Measurements from ENCODE around the gene SPTBN1.

The SPTBN1 gene

GRCh38 chr2:54545702-54546450, 89.7 kb downstream of the SPTBN1 start:
- DNase-seq: no peak
- CTCF ChIA-PET: no interaction called here

GRCh38 chr2:54546518-54546917, 90.4 kb downstream of the SPTBN1 start:
- H3K4me3 Mint-ChIP-seq: no peak overlapping the region
- peaks cover 9% of the 10 kb centered on the region for H3K27me3 Mint-ChIP-seq
- CTCF ChIA-PET: interaction anchor here (2.3 kb wide), 1 partner anchor 12 kb away, joined by 6 read pairs; no protein-coding TSS in a partner anchor
- no peak for DNase-seq
- H3K4me1 Mint-ChIP-seq: peaks cover 14% of the 10 kb centered on the region
- no peaks in the 10 kb centered on the region for H3K36me3 Mint-ChIP-seq
- peaks cover 1% of the 10 kb centered on the region for H3K9me3 Mint-ChIP-seq
- H3K27ac Mint-ChIP-seq: no peak overlapping the region

More at GRCh38 chr2:54545702-54546450, 89.7 kb downstream of the SPTBN1 start:
- H3K9me3 Mint-ChIP-seq: peaks cover 1% of the 10 kb centered on the region
- no peaks in the 10 kb centered on the region for H3K36me3 Mint-ChIP-seq
- H3K4me3 Mint-ChIP-seq: no peak overlapping the region
- H3K27ac Mint-ChIP-seq: no peak overlapping the region
- peaks cover 9% of the 10 kb centered on the region for H3K27me3 Mint-ChIP-seq
- H3K4me1 Mint-ChIP-seq: peaks cover 12% of the 10 kb centered on the region

GRCh38 chr2:54546923-54547720, 91.0 kb downstream of the SPTBN1 start:
- no peak for DNase-seq
- Mint-ChIP-seq H3K27ac (no peak overlapping the region), H3K4me3 (no peak overlapping the region), H3K9me3 (peaks cover 1% of the 10 kb centered on the region), H3K4me1 (peaks cover 14% of the 10 kb centered on the region), H3K27me3 (peaks cover 9% of the 10 kb centered on the region), H3K36me3 (no peaks in the 10 kb centered on the region)
- CTCF ChIA-PET: interaction anchor here (0.9 to 2.3 kb wide), 2 partner anchors 12 to 163 kb away, joined by 3 to 6 read pairs; no protein-coding TSS in a partner anchor

GRCh38 chr2:54549430-54549829, 93.3 kb downstream of the SPTBN1 start:
- DNase-seq: no peak
- no peak overlapping the region for H3K27ac Mint-ChIP-seq
- H3K9me3 Mint-ChIP-seq: peaks cover 1% of the 10 kb centered on the region
- CTCF ChIA-PET: interaction anchor here (1.6 kb wide), 1 partner anchor 116 kb away, joined by 4 read pairs; no protein-coding TSS in a partner anchor
- H3K4me1 Mint-ChIP-seq: peaks cover 20% of the 10 kb centered on the region
- peaks cover 9% of the 10 kb centered on the region for H3K27me3 Mint-ChIP-seq
- no peak overlapping the region for H3K4me3 Mint-ChIP-seq
- no peaks in the 10 kb centered on the region for H3K36me3 Mint-ChIP-seq

- no peak for DNase-seq
- CTCF ChIA-PET: interaction anchor here (1.7 kb wide), 1 partner anchor 55 kb away, joined by 3 read pairs; no protein-coding TSS in a partner anchor
- no peak overlapping the region for H3K4me3 Mint-ChIP-seq
- no peaks in the 10 kb centered on the region for H3K36me3 Mint-ChIP-seq
- H3K4me1 Mint-ChIP-seq: peaks cover 20% of the 10 kb centered on the region
- H3K27ac Mint-ChIP-seq: no peak overlapping the region
- peaks cover 9% of the 10 kb centered on the region for H3K27me3 Mint-ChIP-seq
- H3K9me3 Mint-ChIP-seq: peaks cover under 1% of the 10 kb centered on the region
Measured at GRCh38 chr2:54549917-54550518, 93.9 kb downstream of the SPTBN1 start.

GRCh38 chr2:54550547-54550946, 94.4 kb downstream of the SPTBN1 start:
- Mint-ChIP-seq H3K27me3 (peaks cover 13% of the 10 kb centered on the region), H3K4me3 (no peak overlapping the region), H3K27ac (no peak overlapping the region), H3K36me3 (no peaks in the 10 kb centered on the region), H3K4me1 (peaks cover 24% of the 10 kb centered on the region), H3K9me3 (no peaks in the 10 kb centered on the region)
- CTCF ChIA-PET: interaction anchor here (1.7 kb wide), 1 partner anchor 54 kb away, joined by 3 read pairs; no protein-coding TSS in a partner anchor
- no peak for DNase-seq

GRCh38 chr2:54551123-54551756, 95.1 kb downstream of the SPTBN1 start:
- CTCF ChIA-PET: interaction anchor here (1.7 kb wide), 1 partner anchor 54 kb away, joined by 3 read pairs; no protein-coding TSS in a partner anchor
- peaks cover 16% of the 10 kb centered on the region for H3K27me3 Mint-ChIP-seq
- H3K27ac Mint-ChIP-seq: no peak overlapping the region
- H3K9me3 Mint-ChIP-seq: no peaks in the 10 kb centered on the region
- peaks cover 21% of the 10 kb centered on the region for H3K4me1 Mint-ChIP-seq
- no peaks in the 10 kb centered on the region for H3K36me3 Mint-ChIP-seq
- H3K4me3 Mint-ChIP-seq: no peak overlapping the region
- no peak for DNase-seq

- DNase-seq: no peak
- Mint-ChIP-seq H3K9me3 (no peaks in the 10 kb centered on the region), H3K27me3 (peaks cover 19% of the 10 kb centered on the region), H3K27ac (no peak overlapping the region), H3K4me1 (peaks cover 25% of the 10 kb centered on the region), H3K4me3 (no peak overlapping the region), H3K36me3 (no peaks in the 10 kb centered on the region)
- CTCF ChIA-PET: no interaction called here
Measured at GRCh38 chr2:54553075-54553474, 96.9 kb downstream of the SPTBN1 start.

GRCh38 chr2:54553775-54554174, 97.6 kb downstream of the SPTBN1 start:
- no peak overlapping the region for H3K4me3 Mint-ChIP-seq
- H3K9me3 Mint-ChIP-seq: no peaks in the 10 kb centered on the region
- H3K27ac Mint-ChIP-seq: no peak overlapping the region
- DNase-seq: no peak
- no peaks in the 10 kb centered on the region for H3K36me3 Mint-ChIP-seq
- peaks cover 19% of the 10 kb centered on the region for H3K27me3 Mint-ChIP-seq
- CTCF ChIA-PET: interaction anchor here (0.8 to 1.5 kb wide), 2 partner anchors 29 to 52 kb away, joined by 3 to 6 read pairs; no protein-coding TSS in a partner anchor
- peaks cover 25% of the 10 kb centered on the region for H3K4me1 Mint-ChIP-seq

GRCh38 chr2:54555318-54555837, 99.3 kb downstream of the SPTBN1 start:
- no peak overlapping the region for H3K27ac Mint-ChIP-seq

GRCh38 chr2:54556621-54557121, 100.5 kb downstream of the SPTBN1 start:
- CTCF ChIA-PET: interaction anchor here (0.7 kb wide), 1 partner anchor 40 kb away, joined by 3 read pairs; no protein-coding TSS in a partner anchor
- Mint-ChIP-seq H3K9me3 (no peaks in the 10 kb centered on the region), H3K4me3 (peak overlapping the region; percentile 91), H3K36me3 (peaks cover 21% of the 10 kb centered on the region), H3K27ac (peak overlapping the region; percentile 91), H3K27me3 (peaks cover 14% of the 10 kb centered on the region), H3K4me1 (peaks cover 26% of the 10 kb centered on the region)
- no peak for DNase-seq

More at GRCh38 chr2:54555318-54555837, 99.3 kb downstream of the SPTBN1 start:
- no peaks in the 10 kb centered on the region for H3K9me3 Mint-ChIP-seq
- DNase-seq: no peak
- H3K4me3 Mint-ChIP-seq: no peak overlapping the region
- peaks cover 11% of the 10 kb centered on the region for H3K36me3 Mint-ChIP-seq
- CTCF ChIA-PET: interaction anchor here (1.5 kb wide), 1 partner anchor 31 kb away, joined by 6 read pairs; no protein-coding TSS in a partner anchor
- peaks cover 14% of the 10 kb centered on the region for H3K27me3 Mint-ChIP-seq
- peaks cover 25% of the 10 kb centered on the region for H3K4me1 Mint-ChIP-seq

- CTCF ChIA-PET: interaction anchor here (0.7 to 3.5 kb wide), 2 partner anchors 40 to 48 kb away, joined by 3 to 17 read pairs; no protein-coding TSS in a partner anchor
- H3K4me1 Mint-ChIP-seq: peaks cover 32% of the 10 kb centered on the region
Measured at GRCh38 chr2:54557211-54557600, 101.1 kb downstream of the SPTBN1 start.

GRCh38 chr2:54557601-54558187, 101.6 kb downstream of the SPTBN1 start:
- H3K27me3 Mint-ChIP-seq: peaks cover 12% of the 10 kb centered on the region
- H3K27ac Mint-ChIP-seq: peak overlapping the region; percentile 91
- H3K9me3 Mint-ChIP-seq: no peaks in the 10 kb centered on the region
- H3K4me1 Mint-ChIP-seq: peaks cover 35% of the 10 kb centered on the region
- CTCF ChIA-PET: interaction anchor here (0.7 to 3.5 kb wide), 11 partner anchors 15 to 107 kb away, joined by 3 to 36 read pairs (median 7); no protein-coding TSS in a partner anchor
- peak; percentile 80 for DNase-seq
- peak overlapping the region; percentile 91 for H3K4me3 Mint-ChIP-seq
- H3K36me3 Mint-ChIP-seq: peaks cover 26% of the 10 kb centered on the region

More at GRCh38 chr2:54557211-54557600, 101.1 kb downstream of the SPTBN1 start:
- no peak for DNase-seq
- peaks cover 25% of the 10 kb centered on the region for H3K36me3 Mint-ChIP-seq
- H3K27ac Mint-ChIP-seq: peak overlapping the region; percentile 91
- H3K27me3 Mint-ChIP-seq: peaks cover 14% of the 10 kb centered on the region
- H3K4me3 Mint-ChIP-seq: peak overlapping the region; percentile 91
- no peaks in the 10 kb centered on the region for H3K9me3 Mint-ChIP-seq
